IPS-NIHi11 (cell line): ENCODE measurements around the gene MBD3.
A peak's percentile ranks its signal among the peaks of the same experiment; 100 is the strongest.

ENCODE experiments used
- DNase-seq: peaks from one replicate; pipeline ENCODE4 v3.0.0; 2012; ENCODE audit warnings: mixed read lengths, low spot score

The MBD3 gene

DNA sequence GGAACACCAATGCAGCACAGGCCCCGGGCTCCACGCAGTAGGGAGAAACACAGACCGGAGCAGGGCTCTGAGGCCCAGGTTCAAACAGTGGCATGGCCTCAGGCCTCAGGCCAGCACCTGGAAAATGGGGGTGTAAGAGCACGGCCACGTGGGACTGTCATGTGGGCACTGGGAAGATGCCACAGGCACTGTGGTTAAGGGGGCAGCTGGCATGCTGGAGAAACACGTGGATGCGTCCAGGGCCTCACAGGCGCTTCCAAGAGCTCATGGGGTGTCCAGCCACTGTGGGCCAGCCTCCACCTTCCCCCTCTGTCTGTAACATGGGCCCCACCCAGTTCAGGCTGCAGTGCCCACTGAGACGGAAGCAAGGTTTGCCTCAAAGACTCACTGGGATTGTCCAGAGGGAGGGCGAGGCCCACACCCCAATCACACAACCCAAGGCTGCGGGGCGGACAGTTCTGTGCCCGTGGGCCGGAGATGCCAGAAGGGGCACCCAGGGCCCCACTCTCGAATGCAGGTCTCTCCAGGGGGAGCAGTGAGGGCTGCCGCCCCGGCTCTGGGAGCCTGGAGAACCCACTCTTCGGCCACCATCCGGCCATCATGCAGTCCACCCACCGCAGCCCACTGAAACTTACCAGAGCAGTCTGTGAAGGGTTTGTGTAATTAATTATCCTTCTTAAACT lies 6.3 kb upstream of the MBD3 start:
- no peak for DNase-seq

DNA sequence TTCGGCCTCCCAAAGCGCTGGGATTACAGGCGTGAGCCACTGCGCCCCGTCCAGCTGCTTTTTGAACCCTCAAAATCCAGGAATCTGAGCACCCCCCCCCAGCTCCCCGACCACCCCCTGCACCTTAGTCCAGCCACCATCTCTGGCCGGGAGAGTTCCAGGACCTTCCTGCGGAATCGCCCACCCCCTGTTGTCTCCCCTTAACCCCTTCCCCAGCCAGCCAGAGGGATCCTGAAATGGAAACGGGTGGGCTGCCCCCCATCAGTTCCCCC lies 772 bp upstream of the MBD3 start:
- no peak for DNase-seq

DNA sequence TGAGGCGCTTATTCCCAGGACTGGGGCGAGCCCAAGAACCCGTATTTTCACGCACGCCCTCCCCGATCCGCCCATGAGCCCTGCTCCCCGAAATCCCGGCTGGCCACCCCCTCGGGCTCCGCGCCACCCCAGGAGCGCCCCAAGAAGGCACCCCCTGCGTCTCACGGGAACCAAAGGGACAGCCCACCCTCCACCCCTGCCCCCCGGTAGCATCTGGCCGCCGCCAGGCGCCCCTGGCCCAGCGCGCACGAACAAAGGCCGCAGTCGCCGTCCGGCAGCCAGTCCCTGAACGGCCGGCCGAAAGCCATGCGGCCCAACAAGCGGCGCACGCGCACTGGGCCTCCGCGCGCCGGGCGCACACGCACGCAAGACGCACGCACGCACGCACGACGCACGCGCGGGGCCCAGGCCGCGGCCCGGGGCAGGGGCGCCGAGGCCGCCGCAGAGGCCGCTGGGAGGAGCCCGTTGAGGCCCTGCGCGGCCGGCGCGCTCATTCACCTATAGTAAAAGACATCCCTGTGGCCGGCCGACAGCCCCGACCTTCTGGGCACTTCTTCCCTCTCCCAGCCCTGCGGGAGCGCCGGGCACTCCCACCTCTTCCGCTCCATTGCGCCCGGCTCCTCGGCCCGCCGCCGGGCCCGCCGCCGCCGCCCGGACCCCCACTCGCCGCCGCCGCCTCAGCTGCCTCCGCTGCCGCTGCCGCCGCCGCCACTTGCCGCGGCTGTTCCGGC lies 476 bp downstream of the MBD3 start:
- DNase-seq = peak; percentile 95

DNA sequence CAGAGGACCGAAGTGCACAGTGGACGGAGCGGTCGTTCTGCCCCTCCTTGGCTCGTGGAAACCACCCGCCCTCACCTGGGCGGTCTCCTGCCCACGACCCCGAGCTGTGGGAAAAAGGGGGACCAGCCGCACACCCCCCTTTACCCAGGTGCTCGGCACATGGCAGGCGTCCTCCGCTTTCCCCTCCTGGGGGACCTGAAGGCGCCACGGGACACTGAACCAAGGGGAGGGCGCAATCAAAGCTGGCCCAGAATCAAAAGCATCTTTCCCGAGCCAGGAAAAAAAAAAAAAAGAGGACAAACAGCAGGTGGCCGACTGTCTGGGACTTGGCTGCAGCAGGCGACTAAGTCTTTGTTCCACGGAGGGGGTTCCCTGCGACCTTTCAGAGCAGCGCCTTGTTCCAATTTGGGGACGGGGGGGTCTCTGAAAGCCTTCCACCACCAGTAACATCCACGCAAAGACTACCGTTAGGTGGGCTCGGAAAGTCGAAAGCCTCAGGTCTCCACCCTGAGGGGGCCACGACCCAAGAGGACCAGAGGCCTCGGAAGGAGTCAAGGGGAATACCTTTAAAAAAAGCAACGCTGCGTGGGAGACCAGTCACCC lies 1.1 kb downstream of the MBD3 start:
- peak; percentile 52 for DNase-seq

DNA sequence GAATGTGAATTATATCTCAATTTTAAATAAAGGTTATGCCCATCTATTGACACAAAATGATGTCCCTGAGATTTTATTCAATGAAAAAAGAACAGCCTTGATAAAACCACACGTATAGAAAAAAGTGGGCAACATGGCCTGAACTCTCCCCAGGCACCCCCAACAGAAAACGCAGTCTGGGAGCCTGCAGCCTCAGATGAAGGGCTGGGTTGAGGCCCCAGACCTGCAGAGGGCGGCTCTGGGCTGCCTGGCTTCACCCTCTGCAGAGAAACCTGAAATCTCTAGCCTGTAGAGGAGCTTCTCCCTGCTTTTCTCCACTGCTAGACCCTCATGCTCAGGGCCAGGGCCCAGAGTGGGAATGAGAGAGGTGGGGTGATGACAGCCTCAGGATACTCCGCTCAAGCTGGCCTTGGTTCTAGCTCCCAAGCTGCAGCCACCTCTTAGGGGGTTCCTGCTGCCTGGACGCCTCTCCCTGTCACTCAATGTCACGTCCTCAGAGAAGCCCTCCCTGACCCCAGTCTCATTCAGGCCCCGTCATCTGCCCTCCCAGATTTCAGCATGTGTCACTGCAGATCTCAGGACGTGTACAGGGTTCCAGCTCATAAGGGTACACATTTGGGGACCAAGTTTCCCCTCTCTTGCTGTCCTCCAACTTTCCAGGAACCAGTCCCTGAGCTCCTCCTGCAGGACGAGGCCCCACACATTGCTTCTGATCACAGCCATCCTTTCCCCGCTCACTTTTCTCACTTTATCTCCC lies 1.8 kb downstream of the MBD3 start:
- DNase-seq = peak; percentile 56

DNA sequence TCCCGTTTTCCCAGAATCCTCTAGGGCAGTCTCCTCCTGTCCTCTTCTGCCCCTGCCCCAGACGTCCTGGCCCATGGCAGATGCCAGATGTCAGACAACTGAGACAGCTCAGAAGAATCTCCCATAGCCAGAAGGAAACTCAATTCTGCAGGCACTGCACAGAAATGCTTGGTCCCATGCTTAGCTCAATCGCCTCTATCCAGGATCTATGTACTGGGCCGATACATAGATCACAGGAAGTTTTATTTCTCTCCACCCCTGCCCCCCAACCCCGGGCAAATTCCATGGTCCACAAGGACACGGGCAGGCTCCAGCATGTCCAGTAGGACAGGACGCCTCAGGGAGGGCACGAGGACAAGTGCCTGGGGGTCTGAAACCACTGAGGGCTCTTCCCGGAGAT lies 4.8 kb downstream of the MBD3 start:
- DNase-seq = no peak

DNA sequence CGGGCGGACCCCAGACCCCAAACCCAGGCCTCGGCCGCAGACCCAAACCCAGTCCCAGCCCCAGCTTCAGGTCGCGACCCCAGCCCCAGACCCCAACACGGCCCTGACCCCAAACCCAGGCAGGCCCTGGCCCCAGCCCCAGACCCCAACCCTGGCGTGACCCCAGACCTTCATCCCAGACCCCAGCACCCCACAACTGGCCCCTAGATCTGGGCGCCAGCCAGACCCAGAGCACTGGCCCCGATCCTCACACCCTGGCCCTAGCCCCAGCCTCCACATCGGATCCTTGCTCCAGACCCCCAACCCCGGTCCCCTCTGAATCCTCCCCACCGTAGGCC lies 7.5 kb downstream of the MBD3 start:
- DNase-seq = no peak

DNA sequence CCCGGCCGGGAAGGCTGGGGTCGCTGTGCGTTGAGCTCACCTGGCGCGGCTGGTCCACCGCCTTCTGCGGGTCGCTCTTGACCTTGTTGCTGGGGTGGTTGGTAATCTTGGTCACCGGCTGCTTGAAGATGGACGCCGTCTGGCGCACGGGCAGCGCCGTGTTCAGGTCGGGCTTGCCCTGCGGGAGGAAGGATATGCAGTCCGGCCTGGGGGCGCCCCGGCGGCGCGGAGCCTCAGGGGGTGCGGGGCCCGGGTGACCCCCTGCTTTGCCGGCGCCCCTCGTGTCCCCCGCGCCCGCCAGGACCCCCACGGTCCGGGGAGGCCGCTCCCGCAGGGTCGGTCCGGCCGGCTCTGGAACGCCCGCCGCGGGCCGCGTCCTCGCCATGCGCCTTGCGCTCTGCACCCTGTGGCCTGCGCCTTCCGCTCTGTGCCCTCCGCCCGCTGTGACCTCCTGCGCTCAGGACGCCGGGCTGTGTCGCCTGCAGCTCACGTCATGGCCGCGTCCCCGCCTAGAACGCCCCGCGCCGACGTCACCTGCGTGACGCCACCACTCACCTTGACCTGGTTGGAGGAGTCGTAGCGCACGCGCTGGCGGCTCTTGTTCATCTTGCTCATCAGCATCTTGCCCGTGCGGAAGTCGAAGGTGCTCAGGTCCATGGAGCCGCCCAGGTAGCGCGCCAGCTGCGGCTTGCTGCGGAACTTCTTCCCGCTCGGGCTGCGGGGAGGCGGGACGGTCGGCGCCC lies 8.0 kb downstream of the MBD3 start:
- no peak for DNase-seq

DNA sequence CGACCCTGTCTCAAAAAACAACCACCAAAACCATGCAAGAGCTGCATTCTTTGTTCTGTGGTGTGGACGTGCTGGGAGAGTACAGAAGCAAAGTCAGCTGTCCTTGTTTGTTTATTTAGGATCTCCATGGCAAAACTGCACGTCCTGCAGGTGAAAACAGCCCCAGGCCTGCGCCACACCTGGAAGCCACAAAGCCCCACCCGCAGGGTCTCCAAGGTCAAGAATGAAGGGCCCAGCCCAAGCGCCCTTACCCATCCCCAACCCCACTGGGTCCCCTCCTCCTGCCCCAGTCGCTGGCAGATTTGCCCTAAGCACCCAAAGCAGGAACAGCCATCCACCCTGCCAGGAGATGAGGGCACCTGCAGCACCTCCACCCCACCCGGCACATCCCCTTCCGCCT lies 10.5 kb downstream of the MBD3 start:
- DNase-seq = no peak

DNA sequence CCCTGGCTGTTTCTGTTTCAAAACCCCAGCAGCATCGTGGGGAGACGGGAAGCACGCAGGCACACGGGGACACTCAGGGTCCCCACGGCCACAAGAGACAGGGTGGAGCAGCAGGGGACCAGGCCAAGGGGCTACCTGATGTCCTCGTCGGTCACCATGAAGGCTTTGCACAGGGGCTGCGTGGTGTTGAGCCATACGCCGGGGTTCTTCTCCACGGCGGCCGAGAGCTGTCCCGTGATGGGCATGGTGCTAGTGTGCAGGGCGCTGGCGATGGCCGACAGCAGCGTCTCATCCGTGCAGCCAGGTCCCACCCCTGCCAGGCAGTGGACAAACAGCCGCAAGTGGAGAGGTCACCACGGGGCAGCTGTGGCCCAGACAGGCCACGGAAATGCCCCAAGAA lies 11.7 kb downstream of the MBD3 start:
- DNase-seq = no peak

DNA sequence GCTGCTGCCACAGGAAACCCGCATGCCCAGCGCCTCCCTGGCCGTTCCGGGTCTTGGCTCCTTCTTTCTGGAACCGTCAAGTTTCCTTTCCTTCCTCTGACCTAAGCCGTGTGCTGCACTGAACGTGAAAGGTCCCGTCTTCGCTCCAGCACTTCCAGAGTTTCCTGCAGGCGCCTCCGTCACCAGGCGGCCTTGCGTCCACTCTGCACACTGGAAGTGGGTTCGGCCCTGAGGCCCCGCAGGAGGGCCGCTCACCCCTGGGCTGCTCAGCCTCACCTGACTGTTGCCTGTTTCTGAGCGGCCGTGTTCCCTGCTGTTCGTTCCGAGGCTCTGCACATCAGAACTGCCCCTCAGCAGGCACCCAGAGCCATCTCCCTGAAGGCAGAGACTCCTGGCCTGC lies 12.3 kb downstream of the MBD3 start:
- DNase-seq = no peak

DNA sequence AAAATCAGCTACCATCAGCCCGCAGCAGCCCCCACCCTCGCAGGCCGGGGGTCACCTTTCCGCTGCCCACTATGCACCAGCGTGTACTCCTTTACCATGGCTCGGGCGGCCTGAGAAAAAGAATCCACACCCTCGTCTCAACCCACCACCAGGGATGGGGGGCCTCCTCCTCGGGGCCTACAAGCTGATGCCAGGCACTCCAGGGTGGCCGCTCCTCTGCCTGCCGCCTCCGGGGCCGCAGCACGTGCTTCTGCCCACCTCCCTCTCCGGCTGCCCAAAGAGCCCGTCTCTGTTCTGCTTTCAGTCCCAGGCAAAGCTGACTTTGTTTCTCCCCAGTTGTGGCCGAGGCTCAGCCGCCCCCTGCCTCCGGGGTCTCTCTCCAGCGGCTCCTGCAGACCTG lies 13.4 kb downstream of the MBD3 start:
- no peak for DNase-seq

DNA sequence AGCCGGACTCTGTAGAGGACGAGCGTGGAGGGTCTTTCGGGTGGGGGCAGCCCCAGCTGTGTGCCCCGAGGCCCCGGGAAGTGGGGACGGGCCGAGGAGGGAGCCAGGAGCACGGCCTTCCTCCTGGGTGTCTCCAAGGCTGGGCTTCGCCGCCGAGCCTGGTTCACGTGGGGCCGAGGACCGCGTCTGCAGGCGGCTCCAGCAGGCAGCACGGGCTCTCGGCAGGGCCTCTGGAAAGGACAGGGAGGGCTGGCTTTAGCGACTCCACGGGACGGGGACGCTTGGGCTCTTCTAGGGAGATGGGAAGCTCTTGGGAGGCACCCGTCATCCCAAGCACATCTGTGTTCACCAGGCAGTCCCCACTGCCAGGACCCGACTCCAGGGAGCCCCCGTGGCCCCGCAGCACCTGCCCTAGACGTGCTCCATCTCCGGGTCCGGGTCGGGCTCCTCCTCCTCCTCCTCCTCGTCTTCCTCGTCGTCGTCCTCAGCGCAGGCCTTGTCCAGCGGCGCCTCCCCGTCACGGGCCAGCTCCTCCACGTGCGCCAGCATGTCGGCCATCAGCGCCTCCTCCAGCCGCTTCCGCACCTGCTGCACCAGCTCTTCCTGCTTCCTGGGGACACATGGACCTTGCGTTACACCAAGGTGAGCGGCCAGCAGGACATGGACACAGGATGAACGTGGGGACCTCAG lies 14.6 kb downstream of the MBD3 start:
- DNase-seq = no peak

DNA sequence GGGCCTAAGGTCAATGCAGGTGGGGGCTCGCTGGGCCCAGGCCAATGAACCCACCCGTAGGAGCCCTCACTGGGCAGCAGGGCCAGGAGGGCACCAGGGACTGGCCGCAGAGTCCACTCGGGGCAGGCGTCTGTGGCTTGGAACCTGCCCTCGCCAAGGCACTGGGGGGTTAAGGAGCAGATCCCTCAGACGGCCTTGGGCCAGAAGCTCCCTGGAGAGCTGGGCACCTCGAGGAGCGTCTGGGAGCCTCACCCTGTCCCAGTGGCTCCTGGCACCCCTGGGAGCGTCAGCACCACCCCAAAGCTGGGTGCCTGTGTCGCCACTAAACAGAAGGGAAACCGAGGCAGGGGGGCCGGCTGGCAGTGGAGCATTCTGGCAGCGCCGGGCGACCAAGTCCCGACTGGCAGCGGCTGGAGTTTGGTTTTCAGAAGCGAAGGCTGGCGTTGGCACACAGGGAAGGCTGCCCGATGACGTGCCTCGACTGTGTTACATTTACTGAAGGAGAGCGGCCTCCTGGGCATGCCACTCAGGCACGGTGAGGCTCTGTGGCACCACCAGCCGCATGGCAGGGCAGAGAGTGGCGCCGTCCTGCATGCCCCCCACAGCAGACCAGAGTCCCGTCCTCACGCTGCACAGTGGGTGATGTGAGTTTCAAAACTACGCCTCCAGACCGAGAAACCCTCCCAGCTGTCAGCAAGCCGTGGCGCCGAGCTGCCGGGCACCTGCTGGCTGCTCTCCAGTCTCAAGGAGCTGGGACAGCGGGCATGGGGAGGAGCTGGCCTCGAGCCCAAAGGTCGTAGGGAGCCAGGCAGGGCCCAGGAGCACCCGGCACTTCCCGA lies 15.4 kb downstream of the MBD3 start:
- no peak for DNase-seq

DNA sequence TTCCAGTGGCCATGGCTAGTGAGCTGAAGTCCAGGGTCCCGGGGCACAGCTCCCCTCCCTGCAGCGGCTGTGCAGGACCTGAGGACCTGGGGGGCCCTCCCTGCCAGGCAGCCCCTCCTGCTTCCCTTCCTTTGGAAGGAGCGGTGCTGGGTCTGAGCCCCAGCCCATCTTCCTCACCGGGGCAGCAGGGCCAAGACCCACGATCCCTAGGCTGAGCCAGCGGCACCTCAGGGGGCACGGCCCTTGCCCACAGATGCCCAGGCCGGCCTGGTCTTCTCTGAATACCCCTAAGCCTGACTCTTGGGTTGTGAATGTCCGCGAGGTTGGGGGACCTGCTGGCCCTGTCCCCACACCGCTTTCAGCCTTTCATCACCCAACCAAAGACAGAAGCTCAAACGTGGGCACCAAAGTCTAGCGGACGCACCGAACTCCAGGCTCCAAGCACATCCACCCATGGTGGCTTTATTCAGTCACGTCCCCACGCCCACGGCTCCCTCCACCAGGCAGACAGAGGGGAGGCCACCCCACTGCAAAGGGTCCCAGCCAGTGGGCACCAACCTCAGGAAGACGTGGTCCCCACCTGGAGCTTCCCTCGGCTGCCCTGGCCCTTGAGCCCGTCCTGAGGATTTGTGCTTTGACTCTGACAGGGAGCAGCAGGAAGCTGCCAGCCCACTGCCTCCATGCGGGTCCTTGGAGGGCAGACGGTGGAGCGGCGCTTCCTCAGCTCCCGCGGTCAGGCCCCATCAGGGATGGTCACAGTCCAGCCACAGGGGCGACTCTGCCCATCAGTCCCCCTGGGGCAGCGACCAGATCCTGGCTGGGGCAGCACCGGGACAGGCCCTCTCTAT lies 16.2 kb downstream of the MBD3 start:
- no peak for DNase-seq

DNA sequence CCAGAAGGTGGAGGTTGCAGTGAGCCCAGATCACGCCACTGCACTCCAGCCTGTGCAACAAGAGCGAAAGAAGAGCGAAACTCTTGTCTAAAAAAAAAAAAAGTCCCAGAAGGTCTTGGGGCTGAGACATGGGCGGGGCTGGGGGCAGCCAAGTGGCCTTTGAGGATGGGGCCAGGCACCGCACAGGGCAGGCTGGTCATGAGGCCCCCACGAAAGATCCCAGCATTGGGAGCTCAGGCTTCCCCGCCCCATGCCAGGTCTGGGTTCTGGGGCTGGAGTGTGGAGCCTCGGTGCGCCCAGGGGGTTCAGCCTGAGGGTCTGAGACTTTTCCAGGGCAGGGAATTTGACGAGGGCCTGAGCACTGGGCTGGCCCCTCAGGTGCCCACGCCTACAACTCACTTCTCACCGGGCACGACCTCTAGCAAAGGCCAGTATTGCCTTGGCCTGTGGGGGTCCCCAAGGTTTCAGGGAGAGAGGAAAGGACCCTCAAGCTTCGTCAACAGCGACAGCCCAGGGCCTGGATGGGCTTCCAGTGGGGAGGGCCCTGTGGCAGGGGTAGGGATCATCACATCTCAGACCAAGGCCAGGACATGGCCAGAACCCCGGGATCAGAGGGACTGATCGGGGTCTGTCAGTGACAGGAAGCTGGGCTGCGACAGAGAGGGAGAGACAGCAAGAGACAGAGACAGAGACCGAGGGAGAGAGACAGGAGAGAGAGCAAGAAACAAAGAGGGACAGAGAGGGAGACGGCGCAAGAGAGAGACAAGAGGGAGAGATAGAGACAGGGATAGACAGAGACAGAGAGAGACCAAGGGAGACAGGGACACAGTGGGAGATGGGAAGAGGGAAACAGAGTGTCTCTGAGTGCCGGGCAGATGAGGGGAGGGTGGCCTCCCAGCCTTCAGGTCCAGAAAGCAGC lies 17.1 kb downstream of the MBD3 start:
- no peak for DNase-seq

DNA sequence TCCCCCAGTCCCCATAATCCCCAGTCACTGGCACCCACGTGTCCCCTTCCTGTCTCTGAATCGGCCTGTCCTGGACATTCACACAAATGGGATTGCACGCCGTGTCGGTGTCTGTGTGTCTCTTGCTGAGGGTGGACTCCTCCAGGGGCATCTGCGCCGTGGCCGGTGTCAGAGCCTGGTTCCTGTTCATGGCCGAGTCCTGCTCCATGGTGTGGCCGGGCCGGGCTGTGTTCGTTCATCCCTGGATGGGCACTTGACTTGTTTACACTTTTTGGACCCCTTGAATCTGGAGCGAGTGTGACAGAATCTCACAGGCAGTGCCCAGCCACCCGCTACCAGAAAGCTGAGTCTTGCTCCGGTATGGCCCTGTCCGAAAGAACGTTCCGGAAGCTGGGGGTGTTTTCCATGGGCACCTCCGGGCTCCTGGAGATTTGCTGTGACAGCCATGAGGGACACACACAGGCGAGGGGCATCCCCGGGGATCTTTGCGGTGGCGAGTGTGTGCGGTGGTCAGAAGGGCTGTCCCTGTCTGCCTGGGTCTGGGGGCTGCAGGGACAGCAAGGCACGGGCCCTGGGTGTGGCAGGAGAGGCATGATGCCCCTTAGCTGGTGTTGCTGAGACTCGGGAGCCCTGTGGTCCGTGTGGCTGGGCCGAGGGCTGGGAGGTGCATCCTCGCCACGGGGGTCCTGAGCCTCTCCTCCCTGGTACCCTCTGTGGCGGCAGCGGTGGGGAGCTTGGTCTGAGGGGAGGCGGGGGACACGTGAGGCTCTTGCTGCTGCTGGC lies 18.1 kb downstream of the MBD3 start:
- DNase-seq = no peak

DNA sequence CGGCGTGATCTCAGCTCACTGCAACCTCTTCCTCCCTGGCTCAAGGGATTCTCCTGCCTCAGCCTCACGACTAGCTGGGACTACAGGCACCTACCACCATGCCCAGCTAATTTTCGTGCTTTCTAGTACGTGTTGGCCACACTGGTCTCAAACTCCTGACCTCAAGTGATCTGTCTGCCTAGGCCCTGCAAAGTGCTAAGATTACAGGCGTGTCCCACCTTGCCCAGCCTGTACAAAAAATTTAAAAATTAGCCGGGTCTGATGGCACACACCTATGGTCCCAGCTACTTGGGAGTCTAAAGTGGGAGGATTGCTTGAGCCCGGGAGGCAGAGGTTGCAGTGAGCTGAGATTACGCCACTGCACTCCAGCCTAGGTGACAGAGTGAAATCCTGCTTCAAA lies 19.9 kb downstream of the MBD3 start:
- DNase-seq = no peak
